DMS 273 (cell line): ENCODE measurements around the gene SHMT2.

Source experiments
- DNase-seq: peaks from one replicate; lab custom pipeline; 2025; ENCODE audit not compliant: unreplicated experiment; lab: John Stamatoyannopoulos, UW

Gene SHMT2

GRCh38 chr12:57229634-57230380 lies at the start of gene SHMT2:
Gene SHMT2 (plus strand): TSS chr12:57229711. CDS start chr12:57229779, 68 bp downstream.
- DNase-seq = peak; percentile 96

- no peak for DNase-seq
Measured at GRCh38 chr12:57180321-57180989, 49.1 kb upstream of the SHMT2 start.

- no peak for DNase-seq
Measured at GRCh38 chr12:57181072-57181471, 48.4 kb upstream of the SHMT2 start.

- no peak for DNase-seq
Measured at GRCh38 chr12:57181561-57182155, 47.9 kb upstream of the SHMT2 start.

GRCh38 chr12:57182918-57183575 lies 46.5 kb upstream of the SHMT2 start:
- peak; percentile 81 for DNase-seq

GRCh38 chr12:57183939-57184725 lies 45.4 kb upstream of the SHMT2 start:
- DNase-seq = no peak

GRCh38 chr12:57185403-57185802 lies 44.1 kb upstream of the SHMT2 start:
- no peak for DNase-seq

- DNase-seq = no peak
Measured at GRCh38 chr12:57185906-57186508, 43.5 kb upstream of the SHMT2 start.

GRCh38 chr12:57187222-57188089 lies 42.1 kb upstream of the SHMT2 start:
- no peak for DNase-seq

GRCh38 chr12:57188090-57188425 lies 41.5 kb upstream of the SHMT2 start:
- DNase-seq = no peak

- peak; percentile 86 for DNase-seq
Measured at GRCh38 chr12:57190037-57190436, 39.5 kb upstream of the SHMT2 start.

GRCh38 chr12:57190821-57191220 lies 38.7 kb upstream of the SHMT2 start:
- DNase-seq = no peak

GRCh38 chr12:57191410-57191809 lies 38.1 kb upstream of the SHMT2 start:
- no peak for DNase-seq

GRCh38 chr12:57192920-57193319 lies 36.6 kb upstream of the SHMT2 start:
- DNase-seq = no peak

GRCh38 chr12:57193706-57194245 lies 35.7 kb upstream of the SHMT2 start:
- no peak for DNase-seq

- DNase-seq = no peak
Measured at GRCh38 chr12:57194253-57194652, 35.3 kb upstream of the SHMT2 start.

- no peak for DNase-seq
Measured at GRCh38 chr12:57195186-57195585, 34.3 kb upstream of the SHMT2 start.

GRCh38 chr12:57195611-57196371 lies 33.7 kb upstream of the SHMT2 start:
- no peak for DNase-seq

- DNase-seq = no peak
Measured at GRCh38 chr12:57196439-57196838, 33.1 kb upstream of the SHMT2 start.
